ENCODE measurements around the gene EFR3B.

Gene EFR3B

GRCh38 chr2:25178976-25179375 lies 137.1 kb downstream of the EFR3B start:
- ATAC-seq = no peak
- TF ChIP-seq RARB (CRISPR knock-in tag; IDR thresholded peaks at IDR 0.05) (no peak), ZNF8 (CRISPR knock-in tag; IDR thresholded peaks at IDR 0.05) (no peak), ARNTL (CRISPR knock-in tag; IDR thresholded peaks at IDR 0.05; ENCODE audit: borderline replicate concordance, low read depth) (no peak), PPARA (CRISPR knock-in tag; IDR thresholded peaks at IDR 0.05; ENCODE audit: borderline replicate concordance) (no peak), TSHZ2 (CRISPR knock-in tag; IDR thresholded peaks at IDR 0.05) (no peak), ZFP30 (CRISPR knock-in tag; IDR thresholded peaks at IDR 0.05) (no peak)

GRCh38 chr2:25184254-25184653 lies 142.4 kb downstream of the EFR3B start:
- no peak for TF ChIP-seq POU6F1 (CRISPR knock-in tag; IDR thresholded peaks at IDR 0.05; ENCODE audit: borderline replicate concordance, low read depth)
- no peak for TF ChIP-seq ZNF8 (CRISPR knock-in tag; IDR thresholded peaks at IDR 0.05)
- no peak for TF ChIP-seq ARNTL (CRISPR knock-in tag; IDR thresholded peaks at IDR 0.05; ENCODE audit: borderline replicate concordance, low read depth)
- no peak for TF ChIP-seq ISL1 (CRISPR knock-in tag; IDR thresholded peaks at IDR 0.05)
- no peak for TF ChIP-seq ZC3H10 (CRISPR knock-in tag; IDR thresholded peaks at IDR 0.05)
- TF ChIP-seq SNAI2 (CRISPR knock-in tag; IDR thresholded peaks at IDR 0.05) = no peak
- TF ChIP-seq GLIS3 (CRISPR knock-in tag; IDR thresholded peaks at IDR 0.05) = no peak
- no peak for TF ChIP-seq TCF4 (CRISPR knock-in tag; IDR thresholded peaks at IDR 0.05; ENCODE audit: borderline replicate concordance)
- TF ChIP-seq ZNF70 (CRISPR knock-in tag; IDR thresholded peaks at IDR 0.05) = no peak
- TF ChIP-seq TOX (CRISPR knock-in tag; IDR thresholded peaks at IDR 0.05; ENCODE audit: borderline replicate concordance) = no peak
- TF ChIP-seq CREB5 (CRISPR knock-in tag; IDR thresholded peaks at IDR 0.05; ENCODE audit: low read depth) = no peak
- TF ChIP-seq OSR1 (CRISPR knock-in tag; IDR thresholded peaks at IDR 0.05) = no peak
- no peak for TF ChIP-seq BACH2 (CRISPR knock-in tag; IDR thresholded peaks at IDR 0.05; ENCODE audit: borderline replicate concordance)
- TF ChIP-seq ESRRG (CRISPR knock-in tag; IDR thresholded peaks at IDR 0.05) = no peak
- TF ChIP-seq CSRNP3 (CRISPR knock-in tag; IDR thresholded peaks at IDR 0.05) = no peak
- no peak for TF ChIP-seq CSDC2 (CRISPR knock-in tag; IDR thresholded peaks at IDR 0.05)
- TF ChIP-seq ZFP3 (CRISPR knock-in tag; IDR thresholded peaks at IDR 0.05) = no peak
- no peak for TF ChIP-seq ZFP30 (CRISPR knock-in tag; IDR thresholded peaks at IDR 0.05)
- no peak for TF ChIP-seq TSHZ2 (CRISPR knock-in tag; IDR thresholded peaks at IDR 0.05)
- no peak for TF ChIP-seq ZNF565 (CRISPR knock-in tag; conservative IDR thresholded peaks at IDR 0.05; ENCODE audit: low read depth)
- no peak for ATAC-seq

All from SK-N-SH treated with all-trans-retinoic acid at 6 μM for 48 hours (cell line).